ENCODE results near the gene HNRNPUL1. TPM values are rescaled to one million over a fixed set of nuclear protein-coding genes. Genes with fewer than 3 reads are reported as not detected.
A peak's percentile ranks its signal among the peaks of the same experiment; 100 is the strongest.

HNRNPUL1 gene
- total and polyA plus RNA-seq, 9 of the 15 experiments (the other 6 are each of a cell fraction or from before 2014, with no cell fraction given), result 7.3 to 211 (median 85.0) TPM

DNA sequence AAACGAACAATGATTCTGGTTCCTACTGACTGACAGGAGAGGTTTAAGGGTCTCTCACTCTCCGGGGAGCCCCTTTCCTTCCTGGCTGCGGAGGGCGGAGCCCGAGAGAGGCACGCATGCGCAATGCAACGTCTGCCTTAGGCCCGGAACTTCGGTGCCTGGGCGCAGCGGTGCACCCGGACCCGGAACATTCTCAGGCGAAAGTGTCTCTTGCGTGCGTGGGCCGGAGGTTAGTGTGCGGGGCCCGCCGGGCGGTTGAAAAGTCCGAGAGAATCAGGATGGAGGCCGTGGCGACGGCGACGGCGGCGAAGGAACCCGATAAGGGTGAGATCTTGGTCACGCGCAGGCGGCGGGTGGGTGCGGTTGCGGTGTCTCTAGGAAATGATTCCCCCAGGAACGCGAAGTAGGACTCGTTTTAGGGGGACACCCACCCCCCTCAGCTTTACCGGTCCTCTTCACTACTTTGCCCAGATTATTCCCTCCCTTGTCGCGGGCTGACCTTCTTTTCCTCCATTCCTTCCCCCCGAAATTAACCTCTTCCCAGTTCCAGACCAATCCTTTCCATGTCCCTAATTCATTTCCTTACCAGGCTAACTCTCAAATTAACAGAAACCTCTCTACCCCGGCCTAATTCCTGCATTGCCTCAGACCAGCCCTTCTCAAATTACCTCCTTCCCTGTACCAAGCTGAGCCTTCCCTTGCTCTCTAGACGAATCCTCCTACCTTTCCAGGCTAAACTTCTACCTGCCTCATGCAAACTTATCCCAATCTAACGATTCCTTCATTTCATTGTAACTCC, 46.1 kb downstream of the HNRNPUL1 start, which contains the start of gene CCDC97 (continued):
- TF ChIP-seq, protein P1, sequence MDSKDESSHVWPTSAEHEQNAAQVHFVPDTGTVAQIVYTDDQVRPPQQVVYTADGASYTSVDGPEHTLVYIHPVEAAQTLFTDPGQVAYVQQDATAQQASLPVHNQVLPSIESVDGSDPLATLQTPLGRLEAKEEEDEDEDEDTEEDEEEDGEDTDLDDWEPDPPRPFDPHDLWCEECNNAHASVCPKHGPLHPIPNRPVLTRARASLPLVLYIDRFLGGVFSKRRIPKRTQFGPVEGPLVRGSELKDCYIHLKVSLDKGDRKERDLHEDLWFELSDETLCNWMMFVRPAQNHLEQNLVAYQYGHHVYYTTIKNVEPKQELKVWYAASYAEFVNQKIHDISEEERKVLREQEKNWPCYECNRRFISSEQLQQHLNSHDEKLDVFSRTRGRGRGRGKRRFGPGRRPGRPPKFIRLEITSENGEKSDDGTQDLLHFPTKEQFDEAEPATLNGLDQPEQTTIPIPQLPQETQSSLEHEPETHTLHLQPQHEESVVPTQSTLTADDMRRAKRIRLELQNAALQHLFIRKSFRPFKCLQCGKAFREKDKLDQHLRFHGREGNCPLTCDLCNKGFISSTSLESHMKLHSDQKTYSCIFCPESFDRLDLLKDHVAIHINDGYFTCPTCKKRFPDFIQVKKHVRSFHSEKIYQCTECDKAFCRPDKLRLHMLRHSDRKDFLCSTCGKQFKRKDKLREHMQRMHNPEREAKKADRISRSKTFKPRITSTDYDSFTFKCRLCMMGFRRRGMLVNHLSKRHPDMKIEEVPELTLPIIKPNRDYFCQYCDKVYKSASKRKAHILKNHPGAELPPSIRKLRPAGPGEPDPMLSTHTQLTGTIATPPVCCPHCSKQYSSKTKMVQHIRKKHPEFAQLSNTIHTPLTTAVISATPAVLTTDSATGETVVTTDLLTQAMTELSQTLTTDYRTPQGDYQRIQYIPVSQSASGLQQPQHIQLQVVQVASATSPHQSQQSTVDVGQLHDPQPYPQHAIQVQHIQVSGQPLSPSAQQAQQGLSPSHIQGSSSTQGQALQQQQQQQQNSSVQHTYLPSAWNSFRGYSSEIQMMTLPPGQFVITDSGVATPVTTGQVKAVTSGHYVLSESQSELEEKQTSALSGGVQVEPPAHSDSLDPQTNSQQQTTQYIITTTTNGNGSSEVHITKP (IDR thresholded peaks at IDR 0.05; ENCODE audit: partially characterized antibody), result peak; percentile 79
- peak; percentile 91; the same call in 1 of the 2 replicates for TF ChIP-seq PHF8 (IDR thresholded peaks at IDR 0.05; ENCODE audit: borderline replicate concordance, low read length)
- TF ChIP-seq, protein P2, sequence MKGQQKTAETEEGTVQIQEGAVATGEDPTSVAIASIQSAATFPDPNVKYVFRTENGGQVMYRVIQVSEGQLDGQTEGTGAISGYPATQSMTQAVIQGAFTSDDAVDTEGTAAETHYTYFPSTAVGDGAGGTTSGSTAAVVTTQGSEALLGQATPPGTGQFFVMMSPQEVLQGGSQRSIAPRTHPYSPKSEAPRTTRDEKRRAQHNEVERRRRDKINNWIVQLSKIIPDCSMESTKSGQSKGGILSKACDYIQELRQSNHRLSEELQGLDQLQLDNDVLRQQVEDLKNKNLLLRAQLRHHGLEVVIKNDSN (CRISPR knock-in tag; IDR thresholded peaks at IDR 0.05), result peak; percentile 85
- TF ChIP-seq E2F3 (CRISPR knock-in tag; IDR thresholded peaks at IDR 0.05), result no peak; the same call in 1 of the 2 replicates
- TF ChIP-seq, protein P3, sequence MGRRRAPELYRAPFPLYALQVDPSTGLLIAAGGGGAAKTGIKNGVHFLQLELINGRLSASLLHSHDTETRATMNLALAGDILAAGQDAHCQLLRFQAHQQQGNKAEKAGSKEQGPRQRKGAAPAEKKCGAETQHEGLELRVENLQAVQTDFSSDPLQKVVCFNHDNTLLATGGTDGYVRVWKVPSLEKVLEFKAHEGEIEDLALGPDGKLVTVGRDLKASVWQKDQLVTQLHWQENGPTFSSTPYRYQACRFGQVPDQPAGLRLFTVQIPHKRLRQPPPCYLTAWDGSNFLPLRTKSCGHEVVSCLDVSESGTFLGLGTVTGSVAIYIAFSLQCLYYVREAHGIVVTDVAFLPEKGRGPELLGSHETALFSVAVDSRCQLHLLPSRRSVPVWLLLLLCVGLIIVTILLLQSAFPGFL (CRISPR knock-in tag; IDR thresholded peaks at IDR 0.05), result no peak
- peak; percentile 66 for TF ChIP-seq TBP (optimal IDR thresholded peaks at IDR 0.05; ENCODE audit: low read depth, low read length)
- TF ChIP-seq CEBPG (CRISPR knock-in tag; IDR thresholded peaks at IDR 0.05), result peak; percentile 21; the same call in 1 of the 2 replicates
- TF ChIP-seq CEBPG (tag; conservative IDR thresholded peaks at IDR 0.05 in 1 of 2, IDR thresholded peaks at IDR 0.05 in 1 of 2), result peak in 1 of 2 experiments; percentile 44; a peak in 2 of 4 replicates
- TF ChIP-seq, protein P4, sequence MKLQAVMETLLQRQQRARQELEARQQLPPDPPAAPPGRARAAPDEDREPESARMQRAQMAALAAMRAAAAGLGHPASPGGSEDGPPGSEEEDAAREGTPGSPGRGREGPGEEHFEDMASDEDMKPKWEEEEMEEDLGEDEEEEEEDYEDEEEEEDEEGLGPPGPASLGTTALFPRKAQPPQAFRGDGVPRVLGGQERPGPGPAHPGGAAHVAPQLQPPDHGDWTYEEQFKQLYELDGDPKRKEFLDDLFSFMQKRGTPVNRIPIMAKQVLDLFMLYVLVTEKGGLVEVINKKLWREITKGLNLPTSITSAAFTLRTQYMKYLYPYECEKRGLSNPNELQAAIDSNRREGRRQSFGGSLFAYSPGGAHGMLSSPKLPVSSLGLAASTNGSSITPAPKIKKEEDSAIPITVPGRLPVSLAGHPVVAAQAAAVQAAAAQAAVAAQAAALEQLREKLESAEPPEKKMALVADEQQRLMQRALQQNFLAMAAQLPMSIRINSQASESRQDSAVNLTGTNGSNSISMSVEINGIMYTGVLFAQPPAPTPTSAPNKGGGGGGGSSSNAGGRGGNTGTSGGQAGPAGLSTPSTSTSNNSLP (IDR thresholded peaks at IDR 0.05; ENCODE audit: borderline replicate concordance, low read depth, low read length), result no peak

All from K562 (cell line).